ENCODE data around the gene RAP1A.
A peak's percentile ranks its signal among the peaks of the same experiment; 100 is the strongest.
"Not testable (repeated sequence)": the region's sequence is repeated elsewhere in the genome, so short reads cannot be mapped to it uniquely, and the experiment has no call there.

Gene RAP1A

DNA sequence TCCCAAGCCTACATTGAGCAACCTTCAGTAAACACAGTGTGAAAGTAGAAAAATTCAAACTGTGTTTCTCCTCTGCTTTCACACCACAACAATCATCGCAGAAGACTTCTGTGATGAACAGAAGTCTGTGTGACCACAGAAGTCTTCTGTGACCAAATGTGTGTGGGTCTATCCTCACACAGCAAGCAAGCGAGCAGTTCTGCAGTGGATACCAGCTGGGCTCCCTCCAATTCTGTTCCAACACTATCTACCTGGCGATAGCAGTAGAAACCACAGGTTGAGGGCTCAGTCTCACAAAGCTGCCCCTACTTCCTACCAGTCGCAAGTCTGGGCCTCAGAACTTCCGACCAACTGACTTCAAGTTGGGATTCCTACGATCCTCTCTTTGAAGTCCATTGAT lies 21.0 kb upstream of the RAP1A start:
- DNase-seq = no peak

DNA sequence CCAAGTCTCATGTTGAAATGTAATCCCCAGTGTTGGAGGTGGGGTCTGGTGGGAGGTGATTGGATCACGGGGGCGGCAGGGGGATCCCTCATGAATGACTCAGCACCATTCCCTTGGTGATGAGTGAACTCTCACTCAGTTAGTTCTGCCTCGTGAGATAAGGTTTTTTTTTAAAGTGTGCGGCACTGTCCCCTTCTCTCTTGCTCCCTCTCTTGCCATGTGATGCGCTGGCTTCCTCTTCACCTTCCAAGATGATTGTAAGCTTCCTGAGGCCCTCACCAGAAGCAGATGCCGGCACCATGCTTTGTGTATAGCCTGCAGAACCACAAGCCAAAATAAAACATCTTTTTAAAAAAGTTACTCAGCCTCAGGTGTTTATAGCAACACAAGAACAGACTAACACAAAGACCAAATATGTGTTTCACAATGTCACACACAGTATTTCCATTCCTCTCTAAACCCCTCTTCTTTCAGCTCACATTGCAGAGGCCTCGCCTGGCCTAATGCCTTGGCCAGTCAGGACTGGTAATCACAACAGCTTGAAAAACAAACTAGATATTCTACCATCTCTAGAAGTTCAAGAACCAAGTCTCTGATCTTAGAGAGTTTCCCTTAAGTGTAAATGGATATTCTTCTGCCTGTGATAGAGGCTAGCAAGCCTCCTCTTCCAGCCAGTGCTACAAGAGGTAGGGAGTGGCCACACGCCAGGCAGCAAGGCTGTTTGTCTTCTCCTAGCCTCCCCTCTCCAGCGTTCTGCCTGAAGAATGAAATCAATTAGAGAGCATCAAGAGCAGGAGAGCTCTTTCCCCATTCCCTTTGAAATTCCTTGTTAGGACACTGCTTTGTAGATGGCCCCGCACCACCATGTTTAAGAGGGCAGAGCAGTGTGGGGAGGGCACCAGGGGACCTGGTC lies 19.6 kb upstream of the RAP1A start:
- no peak for DNase-seq

- no peak for DNase-seq
Observed at GRCh38 chr1:111600886-111601386, 18.7 kb upstream of the RAP1A start.

- DNase-seq = no peak
Observed at GRCh38 chr1:111602302-111602701, 17.3 kb upstream of the RAP1A start.

DNA sequence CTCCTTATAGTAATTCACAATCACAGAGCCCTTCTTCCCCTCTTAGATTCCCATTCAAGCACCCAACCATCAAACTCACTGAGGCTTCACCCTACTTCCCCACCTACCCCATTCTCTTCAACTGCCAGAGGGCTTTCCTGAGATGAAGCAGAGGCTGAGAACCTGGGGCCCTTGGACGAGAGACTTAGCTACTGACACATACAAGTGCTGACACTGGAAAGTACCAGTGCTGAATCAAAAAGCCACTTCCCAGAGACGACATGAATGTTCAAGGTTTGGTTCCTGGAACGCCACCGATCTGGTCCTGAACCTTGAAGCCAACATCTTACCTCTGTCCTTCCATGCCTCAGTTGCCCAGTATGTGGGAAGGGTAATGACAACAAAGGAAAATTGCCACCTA lies 16.6 kb upstream of the RAP1A start:
- DNase-seq = no peak

DNA sequence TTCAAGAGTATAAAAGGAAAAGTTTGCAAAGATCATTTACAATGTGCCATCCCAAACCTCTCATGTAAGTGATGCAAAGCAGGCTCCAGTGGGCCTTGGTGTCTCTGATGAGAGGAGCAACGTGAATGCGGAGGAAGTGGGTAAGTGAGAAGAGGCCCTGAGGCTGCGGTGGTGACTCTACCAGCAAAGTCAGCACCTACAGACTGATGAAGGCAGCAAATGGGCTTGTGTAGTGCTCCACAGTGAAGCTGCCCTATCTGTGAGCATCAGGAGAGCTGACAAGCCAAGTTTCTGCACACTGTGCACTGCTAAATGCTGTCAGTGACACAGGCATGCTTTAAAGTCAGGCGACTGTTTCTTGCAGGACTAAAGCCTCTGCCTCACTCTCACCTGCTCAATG lies 15.6 kb upstream of the RAP1A start:
- DNase-seq = peak; percentile 34 to 56 (median 52)

GRCh38 chr1:111604931-111605330 lies 14.7 kb upstream of the RAP1A start:
- no peak for DNase-seq

DNA sequence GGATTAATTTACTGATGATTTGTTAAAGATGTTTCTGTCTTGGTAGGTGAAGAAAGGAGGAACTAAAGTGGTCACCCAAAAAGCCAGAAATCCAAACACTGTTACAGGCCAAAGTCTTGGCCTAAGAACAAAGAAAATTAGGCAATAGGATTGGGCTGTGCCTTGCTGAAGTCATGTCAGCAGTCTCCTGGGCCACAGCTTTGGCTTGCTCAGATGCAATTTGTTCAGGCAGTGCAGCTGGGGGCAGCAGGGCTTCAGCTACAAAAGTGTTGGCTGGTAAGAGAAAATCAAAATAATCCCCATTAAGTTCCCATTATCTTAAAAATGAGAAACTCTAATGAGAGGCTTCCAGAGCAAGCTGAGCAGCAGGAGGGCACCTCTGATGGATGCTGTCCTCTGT lies 14.0 kb upstream of the RAP1A start:
- DNase-seq = no peak

- DNase-seq = not testable (repeated sequence)
Observed at GRCh38 chr1:111606457-111607215, 13.0 kb upstream of the RAP1A start.

DNA sequence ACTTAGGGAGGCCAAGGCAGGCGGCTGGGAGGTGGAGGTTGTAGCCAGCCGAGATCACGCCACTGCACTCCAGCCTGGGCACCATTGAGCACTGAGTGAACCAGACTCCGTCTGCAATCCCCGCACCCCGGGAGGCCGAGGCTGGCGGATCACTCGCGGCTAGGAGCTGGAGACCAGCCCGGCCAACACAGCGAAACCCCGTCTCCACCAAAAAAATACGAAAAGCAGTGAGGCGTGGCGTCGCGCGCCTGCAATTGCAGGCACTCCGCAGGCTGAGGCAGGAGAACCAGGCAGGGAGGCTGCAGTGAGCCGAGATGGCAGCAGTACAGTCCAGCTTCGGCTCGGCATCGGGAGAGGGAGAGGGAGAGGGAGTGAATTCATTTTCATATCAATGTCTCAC lies 11.1 kb upstream of the RAP1A start:
- DNase-seq = not testable (repeated sequence)

GRCh38 chr1:111611986-111612385 lies 7.6 kb upstream of the RAP1A start:
- DNase-seq = no peak

GRCh38 chr1:111615870-111616715 lies 3.5 kb upstream of the RAP1A start:
- no peak for DNase-seq

- DNase-seq = no peak
Observed at GRCh38 chr1:111618081-111618480, 1.5 kb upstream of the RAP1A start.

GRCh38 chr1:111618961-111619634 lies 491 bp upstream of the RAP1A start:
- no peak for DNase-seq

GRCh38 chr1:111620441-111620971 lies 917 bp downstream of the RAP1A start:
- DNase-seq = no peak

DNA sequence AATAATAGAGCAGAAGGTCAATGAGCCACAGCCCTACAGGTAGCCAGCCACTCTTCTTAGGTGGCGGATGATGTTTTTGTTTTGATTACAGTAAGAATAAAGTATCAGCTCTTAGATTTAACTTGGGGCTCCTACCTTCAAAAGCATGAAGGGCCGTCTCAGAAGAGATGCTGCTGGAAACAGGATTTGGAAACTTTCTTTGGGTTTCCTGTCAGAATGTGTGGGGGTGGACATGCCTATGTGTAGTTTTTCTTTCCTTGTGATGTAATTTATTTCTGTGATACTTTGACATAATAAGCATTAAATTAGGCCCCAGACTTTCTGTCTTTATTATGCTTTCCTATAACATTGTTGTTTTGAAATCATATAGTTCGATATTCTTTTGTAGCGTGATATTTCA lies 1.5 kb downstream of the RAP1A start:
- DNase-seq = no peak

GRCh38 chr1:111622166-111622565 lies 2.6 kb downstream of the RAP1A start:
- no peak for DNase-seq

DNA sequence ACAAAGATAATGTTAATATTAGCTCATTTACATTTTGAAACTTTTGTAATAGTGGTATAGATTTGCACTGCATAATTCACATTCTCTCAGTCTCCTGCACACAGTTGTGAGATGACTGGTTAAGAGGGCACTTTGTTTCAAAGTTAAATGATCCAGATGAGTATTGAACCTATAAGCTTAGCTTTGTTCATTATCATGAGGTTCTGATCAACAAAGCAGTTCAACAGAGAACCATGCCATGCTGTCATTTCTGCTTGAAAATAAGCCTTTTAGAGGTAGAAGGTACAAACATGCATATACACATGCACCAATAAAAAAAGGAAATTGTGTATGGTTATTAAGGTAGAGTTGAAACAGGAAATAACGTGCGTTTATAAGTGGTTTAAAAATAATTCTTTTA lies 4.8 kb downstream of the RAP1A start:
- no peak for DNase-seq

- no peak for DNase-seq
Observed at GRCh38 chr1:111625276-111625675, 5.7 kb downstream of the RAP1A start.

- DNase-seq = no peak
Observed at GRCh38 chr1:111628153-111628552, 8.6 kb downstream of the RAP1A start.

DNA sequence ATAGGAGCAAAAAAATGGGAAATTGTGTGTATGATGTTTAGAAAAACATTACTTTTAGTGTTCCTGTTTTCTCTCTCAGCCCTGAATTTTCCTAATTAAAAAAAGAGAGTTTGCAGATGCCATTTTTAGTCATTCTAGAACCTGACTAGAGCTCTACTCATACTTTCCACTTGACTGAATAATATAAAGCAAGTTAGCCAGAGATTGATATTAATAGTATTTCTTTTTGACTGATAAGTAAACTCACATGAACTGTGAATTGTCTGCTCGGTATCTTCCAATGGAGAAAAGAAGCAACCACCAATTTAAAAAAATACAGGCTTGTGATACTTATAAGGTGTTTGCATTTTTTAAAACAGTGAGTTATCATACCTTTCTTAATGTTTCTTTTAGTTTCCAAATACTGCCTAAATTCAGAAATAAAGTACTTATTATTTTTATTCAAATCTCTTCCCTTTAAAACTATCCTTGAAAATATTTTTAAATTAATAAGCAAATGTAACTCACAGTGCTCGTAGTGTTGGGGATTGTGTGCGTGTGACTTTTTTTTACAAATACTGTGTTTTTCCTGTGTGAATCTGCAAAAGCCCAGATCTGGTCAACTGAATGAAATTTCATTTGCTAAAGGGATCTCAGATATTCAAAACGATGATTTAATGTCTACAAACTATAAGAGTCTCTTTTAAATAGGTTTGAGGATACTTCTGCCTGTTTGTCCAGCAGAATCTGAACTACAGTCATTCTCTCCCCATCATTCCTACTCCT lies 9.8 kb downstream of the RAP1A start:
- DNase-seq = no peak
